Coronary artery (tissue), 2 donors: Measurements from ENCODE around the gene HTR1D.
"Not testable (repeated sequence)": the region's sequence is repeated elsewhere in the genome, so short reads cannot be mapped to it uniquely, and the experiment has no call there.

Experiments used
- DNase-seq: peaks from one replicate; pipeline ENCODE4 v3.0.0-alpha.2; 2017; ENCODE audit warnings: low spot score
- H3K27ac ChIP-seq, 2 donors: fragments of 200-600 bp; sonication (generic); one replicate each; pipeline ENCODE4 v1.5.1; 2016 to 2019
- H3K4me3 ChIP-seq: fragments of 200-600 bp; sonication (generic); 2 replicates; pipeline ENCODE4 v1.5.1; 2016; ENCODE audit warnings: mild to moderate bottlenecking, moderate library complexity
- CTCF ChIP-seq: fragments of 200-600 bp; sonication (generic); IDR thresholded peaks from one replicate; pipeline ENCODE4 v1.5.1; 2019; ENCODE audit warnings: antibody characterized with exemption

HTR1D gene

GRCh38 chr1:23217421-23218115 lies at the start of gene HTR1D:
HTR1D (minus strand) TSS chr1:23217502; CDS start chr1:23194219, 23,283 bp downstream.
- no peak within 1 kb of the TSS for H3K27ac ChIP-seq
- DNase-seq: no peak

GRCh38 chr1:23263380-23263887 lies 46.1 kb upstream of the HTR1D start:
- TF ChIP-seq CTCF: no peak
- no peak for DNase-seq
- Histone ChIP-seq H3K4me3 (no peak overlapping the region), H3K27ac (no peak overlapping the region)

More at GRCh38 chr1:23217421-23218115, at the start of gene HTR1D:
- TF ChIP-seq CTCF: no peak
- peak within 1 kb of the TSS; percentile 68 for H3K4me3 ChIP-seq

- not testable (repeated sequence) for H3K27ac ChIP-seq, H3K4me3 ChIP-seq, DNase-seq
These were observed 40.8 kb upstream of the HTR1D start for GRCh38 chr1:23258082-23258481.

- DNase-seq, H3K4me3 ChIP-seq, H3K27ac ChIP-seq: not testable (repeated sequence)
These were observed 40.1 kb upstream of the HTR1D start for GRCh38 chr1:23257371-23257770.

- TF ChIP-seq CTCF: no peak
- Histone ChIP-seq H3K27ac (no peak overlapping the region), H3K4me3 (no peak overlapping the region)
- no peak for DNase-seq
These were observed 37.3 kb upstream of the HTR1D start for GRCh38 chr1:23254584-23254983.

GRCh38 chr1:23251812-23252211 lies 34.5 kb upstream of the HTR1D start:
- no peak for DNase-seq
- TF ChIP-seq CTCF: no peak
- H3K4me3 ChIP-seq: no peak overlapping the region

GRCh38 chr1:23249787-23250454 lies 32.6 kb upstream of the HTR1D start:
- no peak overlapping the region for H3K4me3 ChIP-seq
- DNase-seq: no peak
- TF ChIP-seq CTCF: no peak
- H3K27ac ChIP-seq: no peak overlapping the region

More at GRCh38 chr1:23251812-23252211, 34.5 kb upstream of the HTR1D start:
- H3K27ac ChIP-seq: no peak overlapping the region

GRCh38 chr1:23247276-23247675 lies 30.0 kb upstream of the HTR1D start:
- H3K27ac ChIP-seq: no peak overlapping the region
- DNase-seq: no peak
- H3K4me3 ChIP-seq: no peak overlapping the region
- no peak for TF ChIP-seq CTCF
